ENCODE measurements around the gene TTC34.

TTC34 gene

GRCh38 chr1:2828586-2829250 is 27.2 kb upstream of the TTC34 start:
- no peak for DNase-seq (ENCODE audit: low spot score)

- DNase-seq (ENCODE audit: low spot score), result no peak
Observed at GRCh38 chr1:2826736-2827292, 25.3 kb upstream of the TTC34 start.

GRCh38 chr1:2826316-2826715 is 24.8 kb upstream of the TTC34 start:
- no peak for DNase-seq (ENCODE audit: low spot score)

- no peak for DNase-seq (ENCODE audit: low spot score)
Observed at GRCh38 chr1:2825487-2826189, 24.1 kb upstream of the TTC34 start.

- no peak for DNase-seq (ENCODE audit: low spot score)
Observed at GRCh38 chr1:2824999-2825398, 23.5 kb upstream of the TTC34 start.

- DNase-seq (ENCODE audit: low spot score), result no peak
Observed at GRCh38 chr1:2823921-2824610, 22.6 kb upstream of the TTC34 start.

- DNase-seq (ENCODE audit: low spot score), result no peak
Observed at GRCh38 chr1:2822621-2823145, 21.2 kb upstream of the TTC34 start.

- DNase-seq (ENCODE audit: low spot score), result no peak
Observed at GRCh38 chr1:2821966-2822620, 20.6 kb upstream of the TTC34 start.

GRCh38 chr1:2821373-2821955 is 20.0 kb upstream of the TTC34 start:
- no peak for DNase-seq (ENCODE audit: low spot score)

GRCh38 chr1:2820731-2821372 is 19.4 kb upstream of the TTC34 start:
- no peak for DNase-seq (ENCODE audit: low spot score)

GRCh38 chr1:2819831-2820730 is 18.6 kb upstream of the TTC34 start:
- no peak for DNase-seq (ENCODE audit: low spot score)

GRCh38 chr1:2819429-2819828 is 17.9 kb upstream of the TTC34 start:
- no peak for DNase-seq (ENCODE audit: low spot score)

GRCh38 chr1:2817784-2818564 is 16.5 kb upstream of the TTC34 start:
- no peak for DNase-seq (ENCODE audit: low spot score)

- no peak for DNase-seq (ENCODE audit: low spot score)
Observed at GRCh38 chr1:2816786-2817185, 15.3 kb upstream of the TTC34 start.

- no peak for DNase-seq (ENCODE audit: low spot score)
Observed at GRCh38 chr1:2815551-2815950, 14.1 kb upstream of the TTC34 start.

GRCh38 chr1:2814511-2815075 is 13.1 kb upstream of the TTC34 start:
- DNase-seq (ENCODE audit: low spot score), result no peak

- no peak for DNase-seq (ENCODE audit: low spot score)
Observed at GRCh38 chr1:2812939-2813653, 11.6 kb upstream of the TTC34 start.

GRCh38 chr1:2812136-2812535 is 10.6 kb upstream of the TTC34 start:
- no peak for DNase-seq (ENCODE audit: low spot score)

Measured in hematopoietic multipotent progenitor cell treated with erythropoietin and hydrocortisone succinate and interleukin-3 and kit ligand, for 17 days (in vitro differentiated cells).